ENCODE results near the gene NAT9.

The NAT9 gene

GRCh38 chr17:74744714-74745547, 31.2 kb downstream of the NAT9 start:
- POLR2A ChIA-PET = interaction anchor here (0.6 to 2.1 kb wide), 4 partner anchors 31 to 128 kb away, joined by 3 to 17 read pairs (median 4); partner anchors contain the start of genes FDXR and NAT9
- Histone ChIP-seq H3K36me3 (ENCODE audit: control insufficient read depth in 2 of 2, insufficient read depth in 1 of 2, low read length in 2 of 2) (no peaks in the 10 kb centered on the region), H3K9me3 (ENCODE audit: control insufficient read depth, insufficient read depth, low read depth, low read length) (no peaks in the 10 kb centered on the region), H3K27ac (ENCODE audit: extremely low read depth, low read depth, low read length) (no peak overlapping the region), H3K4me1 (ENCODE audit: control insufficient read depth, insufficient read depth, low read length) (peaks cover 3% of the 10 kb centered on the region), H3K4me3 (ENCODE audit: low read depth, low read length) (no peak overlapping the region)
- CTCF ChIA-PET = interaction anchor here (0.6 to 4.7 kb wide), 40 partner anchors 8 to 1503 kb away, joined by 3 to 84 read pairs (median 4); partner anchors contain the start of genes GRIN2C, NAT9 and RAB37
- TF ChIP-seq ZNF501 (tag by site-specific recombination; IDR thresholded peaks at IDR 0.05) = 0 out of 2 replicates have a peak, but pooled peaks have one; percentile 60
- no peak for TF ChIP-seq ZNF596 (tag by site-specific recombination; IDR thresholded peaks at IDR 0.05)
- TF ChIP-seq ZNF623 (tag by site-specific recombination; IDR thresholded peaks at IDR 0.05) = no peak
- no peak for TF ChIP-seq ZBTB10 (tag by site-specific recombination; IDR thresholded peaks at IDR 0.05)
- TF ChIP-seq KLF10 (tag by site-specific recombination; IDR thresholded peaks at IDR 0.05) = no peak
- TF ChIP-seq ZBTB17 (tag by site-specific recombination; IDR thresholded peaks at IDR 0.05) = peak; percentile 71
- TF ChIP-seq ZNF645 (tag by site-specific recombination; IDR thresholded peaks at IDR 0.05) = no peak
- no peak for TF ChIP-seq ZNF146 (tag by site-specific recombination; IDR thresholded peaks at IDR 0.05)
- TF ChIP-seq BCL11A (tag by site-specific recombination; IDR thresholded peaks at IDR 0.05; ENCODE audit: low read depth) = no peak
- TF ChIP-seq MZF1 (tag by site-specific recombination; IDR thresholded peaks at IDR 0.05; ENCODE audit: borderline replicate concordance) = no peak
- no peak; the same call in 1 of the 2 replicates for TF ChIP-seq ZNF335 (tag by site-specific recombination; conservative IDR thresholded peaks at IDR 0.05)
- no peak for TF ChIP-seq ZNF155 (tag by site-specific recombination; IDR thresholded peaks at IDR 0.05)
- no peak for TF ChIP-seq ZNF843 (tag by site-specific recombination; IDR thresholded peaks at IDR 0.05)
- TF ChIP-seq, protein P1, sequence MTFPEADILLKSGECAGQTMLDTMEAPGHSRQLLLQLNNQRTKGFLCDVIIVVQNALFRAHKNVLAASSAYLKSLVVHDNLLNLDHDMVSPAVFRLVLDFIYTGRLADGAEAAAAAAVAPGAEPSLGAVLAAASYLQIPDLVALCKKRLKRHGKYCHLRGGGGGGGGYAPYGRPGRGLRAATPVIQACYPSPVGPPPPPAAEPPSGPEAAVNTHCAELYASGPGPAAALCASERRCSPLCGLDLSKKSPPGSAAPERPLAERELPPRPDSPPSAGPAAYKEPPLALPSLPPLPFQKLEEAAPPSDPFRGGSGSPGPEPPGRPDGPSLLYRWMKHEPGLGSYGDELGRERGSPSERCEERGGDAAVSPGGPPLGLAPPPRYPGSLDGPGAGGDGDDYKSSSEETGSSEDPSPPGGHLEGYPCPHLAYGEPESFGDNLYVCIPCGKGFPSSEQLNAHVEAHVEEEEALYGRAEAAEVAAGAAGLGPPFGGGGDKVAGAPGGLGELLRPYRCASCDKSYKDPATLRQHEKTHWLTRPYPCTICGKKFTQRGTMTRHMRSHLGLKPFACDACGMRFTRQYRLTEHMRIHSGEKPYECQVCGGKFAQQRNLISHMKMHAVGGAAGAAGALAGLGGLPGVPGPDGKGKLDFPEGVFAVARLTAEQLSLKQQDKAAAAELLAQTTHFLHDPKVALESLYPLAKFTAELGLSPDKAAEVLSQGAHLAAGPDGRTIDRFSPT (tag by site-specific recombination; IDR thresholded peaks at IDR 0.05) = no peak
- TF ChIP-seq, protein P2, sequence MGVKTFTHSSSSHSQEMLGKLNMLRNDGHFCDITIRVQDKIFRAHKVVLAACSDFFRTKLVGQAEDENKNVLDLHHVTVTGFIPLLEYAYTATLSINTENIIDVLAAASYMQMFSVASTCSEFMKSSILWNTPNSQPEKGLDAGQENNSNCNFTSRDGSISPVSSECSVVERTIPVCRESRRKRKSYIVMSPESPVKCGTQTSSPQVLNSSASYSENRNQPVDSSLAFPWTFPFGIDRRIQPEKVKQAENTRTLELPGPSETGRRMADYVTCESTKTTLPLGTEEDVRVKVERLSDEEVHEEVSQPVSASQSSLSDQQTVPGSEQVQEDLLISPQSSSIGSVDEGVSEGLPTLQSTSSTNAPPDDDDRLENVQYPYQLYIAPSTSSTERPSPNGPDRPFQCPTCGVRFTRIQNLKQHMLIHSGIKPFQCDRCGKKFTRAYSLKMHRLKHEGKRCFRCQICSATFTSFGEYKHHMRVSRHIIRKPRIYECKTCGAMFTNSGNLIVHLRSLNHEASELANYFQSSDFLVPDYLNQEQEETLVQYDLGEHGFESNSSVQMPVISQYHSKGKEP (tag by site-specific recombination; IDR thresholded peaks at IDR 0.05) = no peak; the same call in 1 of the 2 replicates
- TF ChIP-seq, protein P3, sequence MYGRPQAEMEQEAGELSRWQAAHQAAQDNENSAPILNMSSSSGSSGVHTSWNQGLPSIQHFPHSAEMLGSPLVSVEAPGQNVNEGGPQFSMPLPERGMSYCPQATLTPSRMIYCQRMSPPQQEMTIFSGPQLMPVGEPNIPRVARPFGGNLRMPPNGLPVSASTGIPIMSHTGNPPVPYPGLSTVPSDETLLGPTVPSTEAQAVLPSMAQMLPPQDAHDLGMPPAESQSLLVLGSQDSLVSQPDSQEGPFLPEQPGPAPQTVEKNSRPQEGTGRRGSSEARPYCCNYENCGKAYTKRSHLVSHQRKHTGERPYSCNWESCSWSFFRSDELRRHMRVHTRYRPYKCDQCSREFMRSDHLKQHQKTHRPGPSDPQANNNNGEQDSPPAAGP (tag by site-specific recombination; IDR thresholded peaks at IDR 0.05) = peak; percentile 67
- no peak for TF ChIP-seq ZNF280C (tag by site-specific recombination; IDR thresholded peaks at IDR 0.05)
- TF ChIP-seq ZNF555 (tag by site-specific recombination; conservative IDR thresholded peaks at IDR 0.05) = no peak
- TF ChIP-seq OVOL3 (tag by site-specific recombination; IDR thresholded peaks at IDR 0.05) = no peak
- no peak for TF ChIP-seq ZNF560 (tag by site-specific recombination; IDR thresholded peaks at IDR 0.05; ENCODE audit: borderline replicate concordance)
- no peak for TF ChIP-seq ZNF658 (tag by site-specific recombination; IDR thresholded peaks at IDR 0.05)
- TF ChIP-seq ZBTB21 (tag by site-specific recombination; IDR thresholded peaks at IDR 0.05) = no peak
- TF ChIP-seq ZXDB (tag by site-specific recombination; IDR thresholded peaks at IDR 0.05) = no peak
- TF ChIP-seq ZNF654 (tag by site-specific recombination; IDR thresholded peaks at IDR 0.05; ENCODE audit: low read depth) = peak; percentile 95
- no peak for TF ChIP-seq ZNF561 (tag by site-specific recombination; IDR thresholded peaks at IDR 0.05; ENCODE audit: borderline replicate concordance)
- peak; percentile 86 for TF ChIP-seq ZBTB8A (tag by site-specific recombination; IDR thresholded peaks at IDR 0.05)
- TF ChIP-seq ZNF239 (tag by site-specific recombination; IDR thresholded peaks at IDR 0.05) = no peak
